Suppressor macrophage treated with lipopolysaccharide for 4 hours (primary cell): Measurements from ENCODE around the gene IL1RAP.

ENCODE experiments used
- DNase-seq: peaks from one replicate; pipeline ENCODE4 v3.0.0-alpha.2; 2020

Gene IL1RAP

GRCh38 chr3:190579514-190580137, 65.7 kb downstream of the IL1RAP start:
- DNase-seq: no peak

GRCh38 chr3:190580417-190580816, 66.5 kb downstream of the IL1RAP start:
- no peak for DNase-seq

- no peak for DNase-seq
These were observed 67.2 kb downstream of the IL1RAP start for GRCh38 chr3:190581041-190581541.

- DNase-seq: no peak
These were observed 68.8 kb downstream of the IL1RAP start for GRCh38 chr3:190582667-190583066.

GRCh38 chr3:190585805-190586630, 72.1 kb downstream of the IL1RAP start:
- DNase-seq: peak; percentile 84

GRCh38 chr3:190586631-190587011, 72.7 kb downstream of the IL1RAP start:
- peak; percentile 23 for DNase-seq

GRCh38 chr3:190588570-190588969, 74.7 kb downstream of the IL1RAP start:
- DNase-seq: no peak

- no peak for DNase-seq
These were observed 75.4 kb downstream of the IL1RAP start for GRCh38 chr3:190589326-190589725.

GRCh38 chr3:190591080-190591479, 77.2 kb downstream of the IL1RAP start:
- DNase-seq: no peak

GRCh38 chr3:190593075-190593474, 79.2 kb downstream of the IL1RAP start:
- no peak for DNase-seq

GRCh38 chr3:190594171-190594570, 80.3 kb downstream of the IL1RAP start:
- no peak for DNase-seq

- DNase-seq: no peak
These were observed 81.4 kb downstream of the IL1RAP start for GRCh38 chr3:190595179-190595795.

- DNase-seq: no peak
These were observed 81.9 kb downstream of the IL1RAP start for GRCh38 chr3:190595807-190596206.

GRCh38 chr3:190596349-190597285, 82.7 kb downstream of the IL1RAP start:
- no peak for DNase-seq

- no peak for DNase-seq
These were observed 83.4 kb downstream of the IL1RAP start for GRCh38 chr3:190597291-190597690.

GRCh38 chr3:190601622-190602021, 87.7 kb downstream of the IL1RAP start:
- no peak for DNase-seq

- no peak for DNase-seq
These were observed 91.5 kb downstream of the IL1RAP start for GRCh38 chr3:190605385-190605784.

GRCh38 chr3:190606596-190606995, 92.7 kb downstream of the IL1RAP start:
- DNase-seq: no peak

GRCh38 chr3:190607021-190607420, 93.1 kb downstream of the IL1RAP start:
- DNase-seq: no peak

- DNase-seq: peak; percentile 25
These were observed 95.1 kb downstream of the IL1RAP start for GRCh38 chr3:190608850-190609589.

- no peak for DNase-seq
These were observed 100.6 kb downstream of the IL1RAP start for GRCh38 chr3:190614226-190615059.
